NCI-H345 treated with DMSO at 0.1 percent for 48 hours (cell line): ENCODE measurements around the gene KCNIP1.

Experiments used
- DNase-seq: peaks from one replicate; lab custom pipeline; 2025; ENCODE audit not compliant: unreplicated experiment; lab: John Stamatoyannopoulos, UW

The KCNIP1 gene

GRCh38 chr5:170625221-170626165 lies 121.7 kb downstream of the KCNIP1 start:
- DNase-seq = peak; percentile 50

DNA sequence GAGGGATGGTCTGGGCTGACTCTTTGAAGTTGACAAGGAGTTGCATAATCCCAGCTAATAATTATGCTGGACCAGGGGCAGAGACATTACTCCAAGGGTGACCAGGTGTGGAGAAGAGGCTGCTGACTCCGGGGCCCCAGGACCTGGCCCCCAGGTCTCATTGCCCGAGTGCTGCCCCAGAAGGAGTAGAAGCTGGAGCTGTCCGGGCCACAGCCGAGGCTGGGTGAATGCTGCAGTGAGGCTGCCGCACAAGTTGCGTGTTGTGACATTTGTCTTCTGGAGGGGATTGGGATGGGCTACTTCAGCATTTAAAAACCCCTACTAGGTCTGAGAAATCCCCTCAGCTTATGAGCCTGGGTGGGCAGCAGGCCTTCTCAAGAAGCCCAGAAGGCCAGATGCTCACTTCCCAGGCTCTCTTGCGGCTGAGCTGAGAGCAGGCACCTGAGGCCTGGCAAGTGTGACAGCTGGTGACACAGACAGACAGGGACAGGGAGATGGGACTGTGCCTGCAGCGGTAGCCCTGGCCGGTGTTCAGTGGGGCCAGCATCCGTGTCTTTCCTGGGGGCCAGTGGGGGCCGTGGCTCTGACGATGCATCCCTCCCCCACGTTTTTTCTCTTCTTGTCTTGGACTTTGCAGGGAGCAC lies 122.8 kb downstream of the KCNIP1 start:
- no peak for DNase-seq

DNA sequence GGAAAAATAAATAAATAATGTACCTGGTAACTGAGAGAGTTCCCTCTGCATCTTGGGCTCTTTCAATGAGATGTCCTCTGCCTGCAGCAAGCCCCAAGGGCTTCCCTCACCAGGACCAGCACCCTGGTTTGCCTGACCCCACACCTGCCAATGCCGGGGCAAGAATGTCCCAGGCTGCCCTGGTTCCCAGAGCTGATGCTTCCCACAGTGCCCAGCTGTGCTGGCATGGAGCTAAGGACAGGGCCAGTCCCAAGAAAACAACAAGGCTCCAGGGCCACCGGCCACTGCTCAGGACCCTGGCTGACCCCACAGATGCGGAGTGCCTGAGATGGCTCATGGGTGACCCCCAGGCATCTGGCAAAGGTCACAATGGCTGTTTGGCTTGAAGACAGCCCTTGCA lies 123.5 kb downstream of the KCNIP1 start:
- DNase-seq = no peak

GRCh38 chr5:170628028-170628427 lies 124.2 kb downstream of the KCNIP1 start:
- DNase-seq = no peak

- DNase-seq = no peak
Measured at GRCh38 chr5:170628691-170629565, 125.1 kb downstream of the KCNIP1 start.

GRCh38 chr5:170629566-170630175 lies 125.9 kb downstream of the KCNIP1 start:
- no peak for DNase-seq

DNA sequence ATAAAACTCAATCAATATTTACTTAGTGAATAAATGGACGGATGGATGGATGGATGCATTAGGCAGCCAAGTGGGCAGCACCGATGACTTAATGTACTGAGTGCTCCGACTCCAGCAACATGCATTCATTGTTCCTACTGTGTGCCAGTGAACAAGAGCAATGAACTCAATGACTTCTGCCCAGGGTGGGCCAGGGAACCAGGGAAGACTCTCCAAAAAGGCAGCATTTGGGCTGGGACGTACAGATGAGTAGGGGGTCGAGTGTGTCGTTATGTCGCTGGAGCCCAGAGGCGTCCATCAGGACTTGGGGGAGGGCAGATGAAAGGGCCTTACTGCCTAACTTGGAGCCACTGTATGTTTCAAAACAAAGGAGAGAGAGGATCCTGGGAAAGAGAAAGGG lies 126.4 kb downstream of the KCNIP1 start:
- no peak for DNase-seq

DNA sequence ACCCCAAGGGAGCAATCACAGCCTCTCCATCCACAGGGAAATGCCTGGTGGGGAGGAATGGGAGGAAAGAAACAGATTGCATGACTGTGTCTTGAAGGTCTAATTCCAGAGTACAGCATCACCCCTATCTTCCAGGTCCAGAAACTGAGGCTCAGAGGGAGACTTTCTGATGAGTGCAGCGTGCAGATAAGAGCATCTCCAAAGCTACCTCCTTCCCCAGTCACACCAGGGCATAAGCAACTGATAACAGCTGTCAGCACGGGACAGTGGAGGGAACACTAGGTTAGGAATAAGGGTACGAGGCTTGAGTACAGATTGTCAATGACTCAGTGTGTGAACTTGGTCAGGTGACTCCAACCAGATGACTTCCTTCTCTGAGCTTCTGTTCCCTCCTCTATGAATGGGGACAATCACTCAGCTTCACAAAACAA lies 126.9 kb downstream of the KCNIP1 start:
- DNase-seq = no peak

GRCh38 chr5:170631466-170632195 lies 127.8 kb downstream of the KCNIP1 start:
- no peak for DNase-seq

DNA sequence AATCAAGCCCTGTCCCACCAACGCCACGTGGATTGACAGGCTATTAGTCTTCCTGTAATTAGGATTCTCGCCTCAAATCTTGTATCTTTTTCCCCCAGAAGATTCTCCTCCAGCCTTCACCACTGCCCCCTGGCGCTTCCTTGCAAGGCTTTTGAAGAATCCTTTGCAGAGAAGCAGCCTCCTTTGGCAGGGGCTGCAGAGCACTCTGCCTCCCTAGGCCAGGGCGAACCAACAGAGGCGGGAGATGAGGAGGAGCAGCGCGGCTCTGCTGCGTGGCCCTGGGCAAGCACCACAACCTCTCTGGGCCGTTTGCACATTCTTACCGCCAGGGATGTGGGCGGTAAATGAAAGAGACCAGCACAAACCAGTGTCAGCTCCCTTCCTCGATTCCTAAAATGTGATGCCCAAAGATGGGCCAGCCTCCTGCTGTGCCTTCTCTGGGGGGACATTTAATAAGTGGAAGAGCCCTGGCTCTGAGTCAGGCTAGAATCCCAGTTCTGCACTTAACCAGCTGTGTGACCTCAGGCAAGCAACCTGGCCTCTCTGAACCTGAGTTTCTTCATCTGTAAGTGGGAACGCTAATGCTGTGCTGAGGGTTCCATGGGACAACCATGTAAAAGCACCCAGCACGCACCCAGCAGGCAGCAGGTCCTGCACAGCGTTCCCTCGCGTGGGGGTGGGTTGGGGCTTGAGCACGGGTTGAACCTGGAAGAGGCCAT lies 128.6 kb downstream of the KCNIP1 start:
- DNase-seq = no peak

DNA sequence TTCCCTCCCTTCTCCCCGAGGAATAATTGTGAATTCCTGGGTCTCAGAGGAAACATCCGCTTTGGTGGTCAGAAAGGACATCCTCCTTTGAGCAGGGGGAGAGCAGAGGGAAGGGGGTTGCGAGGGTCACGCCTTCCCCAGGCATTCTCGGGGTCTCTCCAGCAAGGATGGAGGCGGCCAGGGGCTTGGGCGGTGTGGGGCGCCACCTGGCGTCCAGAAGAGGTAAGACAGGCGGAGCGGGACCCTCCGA lies 129.1 kb downstream of the KCNIP1 start:
- no peak for DNase-seq

DNA sequence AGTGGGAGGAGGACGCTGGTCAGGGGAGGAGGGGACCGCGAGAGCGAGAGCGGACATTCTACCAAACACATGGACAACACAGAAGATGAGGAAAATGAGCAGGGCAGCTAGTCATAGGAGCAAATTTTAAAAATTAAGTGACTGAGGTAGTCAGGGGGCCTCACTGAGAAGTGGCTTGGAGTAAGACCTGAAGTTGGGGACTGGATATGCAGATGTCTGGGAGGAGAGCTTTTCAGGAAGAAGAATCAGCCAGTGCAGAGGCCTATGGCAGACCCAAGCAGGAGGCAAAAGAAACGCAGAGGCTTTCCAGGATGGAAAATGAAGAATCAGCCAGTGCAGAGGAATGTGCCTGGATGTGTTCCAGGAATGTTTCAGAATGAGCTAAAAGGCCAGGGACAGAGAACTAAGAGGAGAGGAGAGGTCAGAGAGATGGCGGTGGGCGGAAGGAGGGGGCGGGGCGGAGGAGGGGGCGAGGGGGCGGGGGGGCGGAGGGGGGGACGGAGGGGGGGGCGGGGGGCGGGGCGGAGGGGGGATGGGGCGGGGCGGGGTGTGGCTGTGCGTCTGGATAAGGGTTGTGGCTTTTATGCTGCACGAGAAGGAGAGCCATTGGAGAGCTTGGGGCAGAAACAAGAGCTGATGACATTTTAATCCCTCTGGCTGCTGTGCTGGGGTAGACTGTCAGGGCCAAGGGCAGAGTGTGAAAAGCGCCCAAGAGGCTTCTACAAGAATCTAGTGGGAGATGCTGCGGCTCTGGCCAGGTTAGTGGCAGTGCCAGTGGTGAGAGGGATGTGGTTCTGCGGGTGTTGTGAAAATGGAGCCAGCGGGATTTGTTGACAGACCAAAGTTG lies 129.6 kb downstream of the KCNIP1 start:
- DNase-seq = peak; percentile 46

GRCh38 chr5:170634256-170634990 lies 130.6 kb downstream of the KCNIP1 start:
- DNase-seq = no peak

GRCh38 chr5:170635706-170636105 lies 131.9 kb downstream of the KCNIP1 start:
- no peak for DNase-seq

- DNase-seq = no peak
Measured at GRCh38 chr5:170636206-170636605, 132.4 kb downstream of the KCNIP1 start.

DNA sequence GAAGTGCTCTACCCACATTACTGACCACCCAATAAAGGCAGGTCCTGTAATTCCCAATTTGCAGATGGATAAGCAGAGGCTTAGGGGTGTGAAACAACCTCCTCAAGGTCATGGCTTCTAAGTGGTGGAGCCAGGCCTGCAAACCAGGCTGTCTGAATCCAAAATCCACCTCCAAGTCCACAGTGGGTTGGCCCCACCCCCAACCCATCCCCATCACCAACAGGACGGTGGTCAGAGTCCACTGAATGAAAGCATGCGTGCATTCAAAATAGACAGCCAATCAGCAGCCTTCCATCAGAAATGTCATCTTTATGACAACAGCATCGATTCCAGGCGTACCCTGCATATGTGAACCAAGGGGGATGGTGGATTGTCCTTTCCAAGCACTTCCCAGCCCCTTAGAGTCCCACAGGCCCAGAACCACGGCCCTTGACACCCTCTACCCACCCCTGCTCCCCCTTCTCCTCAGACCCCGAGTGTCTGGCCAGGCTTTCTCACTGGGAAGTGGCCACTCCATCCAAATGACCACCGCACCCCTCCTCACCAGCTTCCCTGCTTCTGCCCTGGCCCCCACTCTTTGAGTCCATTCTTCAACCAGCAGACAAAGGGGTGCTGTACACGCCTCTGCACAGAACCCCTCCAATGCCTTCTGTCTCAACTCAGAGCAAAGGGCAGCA lies 133.1 kb downstream of the KCNIP1 start:
- no peak for DNase-seq

GRCh38 chr5:170638051-170638450 lies 134.2 kb downstream of the KCNIP1 start:
- no peak for DNase-seq
